ENCODE measurements around the gene RXFP4. TPM values are rescaled to one million over a fixed set of nuclear protein-coding genes. Genes with fewer than 3 reads are reported as not detected.

Gene RXFP4
- total RNA-seq, 1 donor from 2014 or later: not detected

- peaks cover 3% of the 10 kb centered on the region for H3K9me3 Mint-ChIP-seq (ENCODE audit: unreplicated experiment)
- no peak overlapping the region for H3K27ac Mint-ChIP-seq (ENCODE audit: unreplicated experiment)
- no peaks in the 10 kb centered on the region for H3K36me3 Mint-ChIP-seq (ENCODE audit: unreplicated experiment)
- TF ChIP-seq, protein P1, sequence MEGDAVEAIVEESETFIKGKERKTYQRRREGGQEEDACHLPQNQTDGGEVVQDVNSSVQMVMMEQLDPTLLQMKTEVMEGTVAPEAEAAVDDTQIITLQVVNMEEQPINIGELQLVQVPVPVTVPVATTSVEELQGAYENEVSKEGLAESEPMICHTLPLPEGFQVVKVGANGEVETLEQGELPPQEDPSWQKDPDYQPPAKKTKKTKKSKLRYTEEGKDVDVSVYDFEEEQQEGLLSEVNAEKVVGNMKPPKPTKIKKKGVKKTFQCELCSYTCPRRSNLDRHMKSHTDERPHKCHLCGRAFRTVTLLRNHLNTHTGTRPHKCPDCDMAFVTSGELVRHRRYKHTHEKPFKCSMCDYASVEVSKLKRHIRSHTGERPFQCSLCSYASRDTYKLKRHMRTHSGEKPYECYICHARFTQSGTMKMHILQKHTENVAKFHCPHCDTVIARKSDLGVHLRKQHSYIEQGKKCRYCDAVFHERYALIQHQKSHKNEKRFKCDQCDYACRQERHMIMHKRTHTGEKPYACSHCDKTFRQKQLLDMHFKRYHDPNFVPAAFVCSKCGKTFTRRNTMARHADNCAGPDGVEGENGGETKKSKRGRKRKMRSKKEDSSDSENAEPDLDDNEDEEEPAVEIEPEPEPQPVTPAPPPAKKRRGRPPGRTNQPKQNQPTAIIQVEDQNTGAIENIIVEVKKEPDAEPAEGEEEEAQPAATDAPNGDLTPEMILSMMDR (IDR thresholded peaks at IDR 0.05; ENCODE audit: partially characterized antibody, unreplicated experiment): no peak
- DNase-seq: no peak
- H3K4me1 Mint-ChIP-seq (ENCODE audit: low read depth, unreplicated experiment): peaks cover 3% of the 10 kb centered on the region
- no peak overlapping the region for H3K4me3 Mint-ChIP-seq (ENCODE audit: unreplicated experiment)
- H3K27me3 Mint-ChIP-seq (ENCODE audit: unreplicated experiment): no peaks in the 10 kb centered on the region
Measured at GRCh38 chr1:155913969-155914757, 27.3 kb upstream of the RXFP4 start.

GRCh38 chr1:155918660-155919059, 22.8 kb upstream of the RXFP4 start:
- TF ChIP-seq, protein P1 (IDR thresholded peaks at IDR 0.05; ENCODE audit: partially characterized antibody, unreplicated experiment): no peak
- DNase-seq: no peak
- no peak overlapping the region for H3K27ac Mint-ChIP-seq (ENCODE audit: unreplicated experiment)
- no peak overlapping the region for H3K4me3 Mint-ChIP-seq (ENCODE audit: unreplicated experiment)
- H3K27me3 Mint-ChIP-seq (ENCODE audit: unreplicated experiment): no peaks in the 10 kb centered on the region
- no peaks in the 10 kb centered on the region for H3K9me3 Mint-ChIP-seq (ENCODE audit: unreplicated experiment)
- no peaks in the 10 kb centered on the region for H3K4me1 Mint-ChIP-seq (ENCODE audit: low read depth, unreplicated experiment)
- peaks cover 10% of the 10 kb centered on the region for H3K36me3 Mint-ChIP-seq (ENCODE audit: unreplicated experiment)

DNA sequence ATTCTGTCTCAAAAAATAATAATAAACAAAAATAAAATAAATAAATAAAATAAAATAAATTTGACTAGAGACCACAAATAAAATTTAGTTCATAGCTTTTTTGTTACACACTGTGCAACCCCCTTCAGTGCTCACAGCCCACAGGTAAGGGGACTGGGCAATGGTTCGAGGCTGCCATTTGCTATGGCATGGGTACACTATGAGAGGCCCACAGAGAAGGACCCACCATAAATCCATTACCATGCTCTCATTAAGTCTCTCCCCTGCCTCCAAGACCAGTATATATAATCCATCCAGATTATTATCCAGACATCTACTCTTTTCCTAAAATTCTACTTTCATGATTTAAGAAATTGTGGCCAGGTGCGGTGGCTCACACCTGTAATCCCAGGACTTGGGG, 21.6 kb upstream of the RXFP4 start:
- Mint-ChIP-seq H3K36me3 (ENCODE audit: unreplicated experiment) (peaks cover 10% of the 10 kb centered on the region), H3K27me3 (ENCODE audit: unreplicated experiment) (no peaks in the 10 kb centered on the region), H3K27ac (ENCODE audit: unreplicated experiment) (no peak overlapping the region), H3K9me3 (ENCODE audit: unreplicated experiment) (no peaks in the 10 kb centered on the region), H3K4me1 (ENCODE audit: low read depth, unreplicated experiment) (no peaks in the 10 kb centered on the region), H3K4me3 (ENCODE audit: unreplicated experiment) (no peak overlapping the region)
- TF ChIP-seq, protein P1 (IDR thresholded peaks at IDR 0.05; ENCODE audit: partially characterized antibody, unreplicated experiment): no peak
- DNase-seq: no peak

DNA sequence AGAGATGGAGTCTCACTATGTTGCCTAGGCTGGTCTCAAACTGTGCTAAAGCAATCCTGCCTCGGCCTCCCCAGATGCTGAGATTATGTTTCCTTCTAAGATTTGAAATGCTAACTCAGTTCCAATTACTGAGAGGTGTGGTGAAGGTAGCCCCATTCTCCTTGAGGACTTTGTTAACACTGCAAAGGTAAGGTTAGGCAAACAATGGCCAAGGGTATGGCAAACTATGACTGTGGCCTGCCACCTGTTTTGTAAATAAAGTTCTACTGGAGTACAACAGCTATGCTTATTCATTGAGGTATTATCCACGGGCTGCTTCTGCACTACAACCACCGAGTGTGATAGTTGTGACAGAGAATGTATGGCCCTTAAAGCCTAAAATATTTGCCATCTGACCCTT, 20.7 kb upstream of the RXFP4 start:
- Mint-ChIP-seq H3K36me3 (ENCODE audit: unreplicated experiment) (peaks cover 13% of the 10 kb centered on the region), H3K27me3 (ENCODE audit: unreplicated experiment) (no peaks in the 10 kb centered on the region), H3K4me1 (ENCODE audit: low read depth, unreplicated experiment) (no peaks in the 10 kb centered on the region), H3K9me3 (ENCODE audit: unreplicated experiment) (no peaks in the 10 kb centered on the region), H3K27ac (ENCODE audit: unreplicated experiment) (no peak overlapping the region), H3K4me3 (ENCODE audit: unreplicated experiment) (no peak overlapping the region)
- no peak for DNase-seq
- TF ChIP-seq, protein P1 (IDR thresholded peaks at IDR 0.05; ENCODE audit: partially characterized antibody, unreplicated experiment): no peak

DNA sequence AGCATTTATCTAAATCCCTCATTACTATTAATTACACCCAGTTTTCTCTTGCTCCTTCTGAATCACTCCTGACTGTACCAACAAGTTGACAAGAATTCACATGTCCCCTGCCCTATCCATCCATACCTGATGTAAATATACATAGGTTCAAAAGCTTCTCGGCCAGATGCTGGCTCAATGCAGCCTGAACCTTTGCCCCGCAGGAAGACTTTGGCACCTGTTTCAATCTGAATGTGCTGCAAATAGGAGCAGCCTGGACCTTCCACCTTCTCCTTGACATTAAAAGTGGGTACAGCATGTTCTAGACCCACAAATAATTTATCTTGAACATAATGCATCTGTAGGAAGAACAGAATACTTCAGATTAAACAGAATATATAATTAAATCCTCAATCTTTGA, 15.9 kb upstream of the RXFP4 start:
- TF ChIP-seq, protein P1 (IDR thresholded peaks at IDR 0.05; ENCODE audit: partially characterized antibody, unreplicated experiment): no peak
- H3K27ac Mint-ChIP-seq (ENCODE audit: unreplicated experiment): no peak overlapping the region
- no peaks in the 10 kb centered on the region for H3K4me1 Mint-ChIP-seq (ENCODE audit: low read depth, unreplicated experiment)
- no peak overlapping the region for H3K4me3 Mint-ChIP-seq (ENCODE audit: unreplicated experiment)
- no peaks in the 10 kb centered on the region for H3K9me3 Mint-ChIP-seq (ENCODE audit: unreplicated experiment)
- peaks cover 15% of the 10 kb centered on the region for H3K36me3 Mint-ChIP-seq (ENCODE audit: unreplicated experiment)
- DNase-seq: no peak
- no peaks in the 10 kb centered on the region for H3K27me3 Mint-ChIP-seq (ENCODE audit: unreplicated experiment)
